ENCODE data around the gene HYAL2. TPM values are rescaled to one million over a fixed set of nuclear protein-coding genes. Genes with fewer than 3 reads are reported as not detected.

HYAL2 gene
- polyA plus RNA-seq, 1 experiment, result 46.6 TPM

DNA sequence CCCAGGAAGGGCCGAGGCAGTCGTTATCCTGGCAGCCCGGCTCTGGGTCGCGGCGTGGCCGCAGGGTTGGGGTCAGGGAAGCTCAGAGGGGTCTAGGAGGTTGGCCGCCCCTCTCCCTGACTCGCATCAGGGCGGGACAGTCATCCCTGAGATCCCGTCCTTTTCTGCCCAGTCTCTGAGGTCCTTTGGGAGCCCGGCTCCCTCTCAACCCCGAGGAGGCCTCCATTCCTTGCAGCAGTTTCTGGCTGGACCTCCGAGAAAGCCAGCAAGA, 495 bp downstream of the HYAL2 start:
- no peak overlapping the region for H3K27ac ChIP-seq (ENCODE audit: low read depth, low read length)
- peak overlapping the region; percentile 83 for H3K4me3 ChIP-seq (ENCODE audit: low read depth, low read length)
- DNase-seq (ENCODE audit: low read depth, low spot score), result no peak
- CTCF ChIA-PET, result interaction anchor here (1.4 kb wide), 1 partner anchor 62 kb away, joined by 3 read pairs; no protein-coding TSS in a partner anchor
- POLR2A ChIA-PET, result interaction anchor here (0.8 kb wide), 1 partner anchor 30 kb away, joined by 3 read pairs; the partner anchor contains the start of gene IFRD2
- TF ChIP-seq, protein P1, sequence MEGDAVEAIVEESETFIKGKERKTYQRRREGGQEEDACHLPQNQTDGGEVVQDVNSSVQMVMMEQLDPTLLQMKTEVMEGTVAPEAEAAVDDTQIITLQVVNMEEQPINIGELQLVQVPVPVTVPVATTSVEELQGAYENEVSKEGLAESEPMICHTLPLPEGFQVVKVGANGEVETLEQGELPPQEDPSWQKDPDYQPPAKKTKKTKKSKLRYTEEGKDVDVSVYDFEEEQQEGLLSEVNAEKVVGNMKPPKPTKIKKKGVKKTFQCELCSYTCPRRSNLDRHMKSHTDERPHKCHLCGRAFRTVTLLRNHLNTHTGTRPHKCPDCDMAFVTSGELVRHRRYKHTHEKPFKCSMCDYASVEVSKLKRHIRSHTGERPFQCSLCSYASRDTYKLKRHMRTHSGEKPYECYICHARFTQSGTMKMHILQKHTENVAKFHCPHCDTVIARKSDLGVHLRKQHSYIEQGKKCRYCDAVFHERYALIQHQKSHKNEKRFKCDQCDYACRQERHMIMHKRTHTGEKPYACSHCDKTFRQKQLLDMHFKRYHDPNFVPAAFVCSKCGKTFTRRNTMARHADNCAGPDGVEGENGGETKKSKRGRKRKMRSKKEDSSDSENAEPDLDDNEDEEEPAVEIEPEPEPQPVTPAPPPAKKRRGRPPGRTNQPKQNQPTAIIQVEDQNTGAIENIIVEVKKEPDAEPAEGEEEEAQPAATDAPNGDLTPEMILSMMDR (IDR thresholded peaks at IDR 0.05; ENCODE audit: low read depth, low read length), result no peak
- H3K27me3 ChIP-seq (ENCODE audit: control insufficient read depth, insufficient read depth, low read length), result no peaks in the 10 kb centered on the region
- no peaks in the 10 kb centered on the region; the same call in 1 of the 2 replicates for H3K9me3 ChIP-seq (ENCODE audit: control insufficient read depth, insufficient read depth, low read length)

DNA sequence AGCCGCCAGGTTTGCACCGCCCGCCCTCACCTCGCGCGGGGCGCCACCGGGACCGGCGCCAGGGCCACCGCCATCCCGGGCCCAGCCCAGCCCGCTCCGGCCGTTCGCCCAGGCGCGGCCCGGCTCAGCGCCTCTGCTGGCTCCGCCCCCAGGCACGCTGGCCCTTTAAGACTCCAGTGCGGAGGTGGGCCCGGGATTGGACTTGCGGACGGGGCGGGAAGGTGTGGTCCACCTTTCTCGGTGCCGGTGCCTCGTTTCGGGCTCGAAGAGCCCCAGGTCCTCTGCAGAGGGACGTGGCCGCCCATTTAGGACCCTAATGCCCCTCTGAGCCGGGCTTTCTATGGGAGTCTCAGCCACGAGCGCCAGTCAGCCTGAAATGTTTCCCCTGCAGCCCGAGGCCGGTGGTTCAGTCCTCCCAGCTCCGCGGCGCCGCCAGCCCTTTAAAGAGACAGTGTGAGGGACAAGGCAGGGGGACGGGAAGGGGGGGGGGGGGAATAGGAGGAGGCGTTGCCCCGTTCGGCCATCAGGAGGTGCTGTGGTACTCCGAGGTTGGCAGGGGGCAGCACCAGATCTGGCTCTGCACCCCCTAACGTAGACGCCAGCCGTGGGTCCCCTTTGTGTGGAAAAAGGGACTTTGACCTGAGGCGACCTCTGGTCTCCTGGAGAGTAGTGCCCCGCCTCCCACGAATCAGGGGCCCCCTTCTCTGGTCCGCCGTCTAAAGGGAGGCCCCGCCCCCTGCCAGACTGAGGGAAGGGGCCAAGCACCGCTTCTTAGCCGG, 1.0 kb downstream of the HYAL2 start:
- ChIA-PET POLR2A (interaction anchor here (0.6 to 0.8 kb wide), 3 partner anchors 19 to 58 kb away, joined by 3 to 9 read pairs (median 3); partner anchors contain the start of genes IFRD2 and RASSF1), CTCF (interaction anchor here (0.6 to 1.4 kb wide), 8 partner anchors 9 to 154 kb away, joined by 3 to 5 read pairs (median 3); no protein-coding TSS in a partner anchor)
- TF ChIP-seq, protein P1 (IDR thresholded peaks at IDR 0.05; ENCODE audit: low read depth, low read length), result peak; percentile 49
- DNase-seq (ENCODE audit: low read depth, low spot score), result peak; percentile 61
- peak overlapping the region; percentile 93 for H3K27ac ChIP-seq (ENCODE audit: low read depth, low read length)
- peak overlapping the region; percentile 83 for H3K4me3 ChIP-seq (ENCODE audit: low read depth, low read length)
- no peaks in the 10 kb centered on the region; the same call in 1 of the 2 replicates for H3K9me3 ChIP-seq (ENCODE audit: control insufficient read depth, insufficient read depth, low read length)
- H3K27me3 ChIP-seq (ENCODE audit: control insufficient read depth, insufficient read depth, low read length), result no peaks in the 10 kb centered on the region

DNA sequence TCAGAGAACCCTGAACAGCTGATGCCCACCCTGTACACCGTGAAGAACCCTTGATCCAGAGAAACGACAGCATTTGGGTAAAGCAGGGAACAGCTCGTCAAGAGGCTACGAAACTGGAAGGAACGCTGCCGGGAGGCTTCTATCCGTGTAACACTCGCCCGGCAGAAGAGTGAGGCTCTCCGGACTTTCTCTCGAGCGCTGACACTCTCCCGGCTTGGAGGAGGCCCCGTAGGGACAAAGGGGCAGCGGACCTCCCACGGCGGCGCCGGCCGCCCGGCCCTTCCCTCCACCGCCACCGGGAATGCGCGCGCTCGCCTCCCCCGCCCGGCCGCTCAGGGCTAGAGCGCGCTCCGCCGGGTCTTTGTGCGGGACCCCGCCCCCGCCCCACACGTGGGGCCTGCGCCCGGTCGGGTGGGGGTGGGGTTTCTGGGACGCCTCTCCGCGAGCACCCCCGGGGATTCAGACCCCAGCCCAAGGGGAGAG, 1.7 kb downstream of the HYAL2 start:
- DNase-seq (ENCODE audit: low read depth, low spot score), result no peak
- TF ChIP-seq, protein P1 (IDR thresholded peaks at IDR 0.05; ENCODE audit: low read depth, low read length), result no peak
- Histone ChIP-seq H3K4me3 (ENCODE audit: low read depth, low read length) (peak overlapping the region; percentile 83), H3K27ac (ENCODE audit: low read depth, low read length) (peak overlapping the region; percentile 40), H3K9me3 (ENCODE audit: control insufficient read depth, insufficient read depth, low read length) (no peaks in the 10 kb centered on the region; the same call in 1 of the 2 replicates), H3K27me3 (ENCODE audit: control insufficient read depth, insufficient read depth, low read length) (no peaks in the 10 kb centered on the region)
- CTCF ChIA-PET, result interaction anchor here (0.6 to 1.1 kb wide), 9 partner anchors 10 to 222 kb away, joined by 3 to 5 read pairs (median 3); no protein-coding TSS in a partner anchor
- POLR2A ChIA-PET, result interaction anchor here (0.6 to 1.0 kb wide), 3 partner anchors 20 to 58 kb away, joined by 3 to 9 read pairs (median 3); partner anchors contain the start of genes HYAL3, NAA80 and RASSF1

DNA sequence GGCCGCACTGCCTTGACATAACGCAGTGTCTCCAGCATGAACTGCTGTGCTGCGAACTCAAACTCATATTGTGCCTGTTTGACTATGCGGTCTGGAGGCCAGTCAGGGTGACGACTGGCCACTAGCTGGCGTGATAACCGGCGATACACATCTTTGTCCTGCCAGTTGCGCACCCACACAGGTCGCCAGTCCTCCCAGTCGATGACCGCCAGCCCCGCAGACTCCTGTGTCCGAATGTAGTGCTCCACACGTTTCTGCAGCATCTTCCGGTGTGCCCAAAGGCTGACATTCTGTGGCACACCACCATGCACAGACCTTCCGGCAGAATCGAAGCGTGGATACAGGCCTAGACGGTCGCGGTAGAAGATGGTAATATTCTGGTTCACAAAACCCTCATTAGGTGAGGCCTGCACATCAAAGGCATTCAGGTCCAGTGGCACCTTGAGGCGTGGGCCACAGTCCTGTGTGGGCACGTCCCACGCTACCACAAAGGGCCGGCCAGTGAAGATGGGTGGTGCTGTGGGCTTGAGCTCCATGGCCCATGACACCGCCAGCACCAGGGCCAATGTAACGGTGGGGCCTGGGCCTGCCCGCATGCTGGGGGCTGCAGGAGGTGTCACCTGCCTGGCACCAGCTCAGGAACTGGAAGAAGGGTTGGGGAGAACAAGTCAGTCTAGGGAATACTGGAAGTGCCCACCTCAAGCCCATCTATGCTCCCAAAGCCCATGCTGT, 2.5 kb downstream of the HYAL2 start:
- Histone ChIP-seq H3K4me3 (ENCODE audit: low read depth, low read length) (peak overlapping the region; percentile 83), H3K27ac (ENCODE audit: low read depth, low read length) (peak overlapping the region; percentile 40), H3K27me3 (ENCODE audit: control insufficient read depth, insufficient read depth, low read length) (no peaks in the 10 kb centered on the region), H3K9me3 (ENCODE audit: control insufficient read depth, insufficient read depth, low read length) (no peaks in the 10 kb centered on the region; the same call in 1 of the 2 replicates)
- DNase-seq (ENCODE audit: low read depth, low spot score), result no peak
- POLR2A ChIA-PET, result interaction anchor here (1.0 kb wide), 1 partner anchor 21 kb away, joined by 3 read pairs; the partner anchor contains the start of genes HYAL3 and NAA80
- TF ChIP-seq, protein P1 (IDR thresholded peaks at IDR 0.05; ENCODE audit: low read depth, low read length), result no peak
- CTCF ChIA-PET, result interaction anchor here (1.0 to 1.1 kb wide), 2 partner anchors 60 to 222 kb away, joined by 3 read pairs; no protein-coding TSS in a partner anchor
